Measurements from ENCODE around the gene POLR2J.

POLR2J gene

DNA sequence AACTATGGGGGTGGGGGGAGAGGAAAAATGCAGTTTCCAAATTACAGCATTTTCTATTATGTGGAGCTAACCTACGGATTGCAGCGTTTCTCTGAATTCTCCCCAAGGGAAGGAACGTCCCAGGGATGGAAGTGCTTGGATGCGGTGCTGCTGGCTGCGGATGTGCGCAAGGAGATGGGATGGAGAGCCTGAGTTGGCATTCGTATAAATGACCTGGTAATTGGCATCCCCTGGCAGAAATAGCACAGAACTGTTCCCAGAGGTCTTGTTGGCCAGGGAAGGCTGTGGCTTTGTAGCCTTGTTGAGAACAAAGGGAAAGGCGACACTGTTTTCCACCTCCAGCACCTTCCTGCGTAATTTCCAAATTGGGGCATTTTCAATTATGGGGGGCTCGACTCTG, 42.6 kb downstream of the POLR2J start:
- no peak for TF ChIP-seq CTCF (conservative IDR thresholded peaks at IDR 0.05; ENCODE audit: low read depth, low read length)
- Histone ChIP-seq H3K79me2 (ENCODE audit: insufficient read depth, low read depth) (peaks cover 63% of the 10 kb centered on the region), H3K9ac (no peak overlapping the region), H3K4me3 (IDR thresholded peaks at IDR 0.05; ENCODE audit: insufficient read depth, low read depth, low read length) (no peak overlapping the region), H3K4me1 (ENCODE audit: low read depth, poor library complexity, severe bottlenecking) (peaks cover 80% of the 10 kb centered on the region), H3K27ac (no peak overlapping the region; the same call in 1 of the 2 replicates), H3K4me2 (peak overlapping the region; percentile 89), H2AFZ (ENCODE audit: low read depth) (no peak overlapping the region), H4K20me1 (ENCODE audit: insufficient read depth) (no peaks in the 10 kb centered on the region), H3K27me3 (ENCODE audit: insufficient read depth, low read depth) (no peaks in the 10 kb centered on the region), H3K36me3 (ENCODE audit: insufficient read depth) (peaks cover 8% of the 10 kb centered on the region; the same call in 1 of the 2 replicates)

GRCh38 chr7:102434039-102434486, 44.7 kb downstream of the POLR2J start:
- Histone ChIP-seq H3K4me3 (IDR thresholded peaks at IDR 0.05; ENCODE audit: insufficient read depth, low read depth, low read length) (peak overlapping the region; percentile 42), H3K4me1 (ENCODE audit: low read depth, poor library complexity, severe bottlenecking) (peaks cover 80% of the 10 kb centered on the region), H3K36me3 (ENCODE audit: insufficient read depth) (peaks cover 3% of the 10 kb centered on the region; the same call in 1 of the 2 replicates), H3K9ac (peak overlapping the region; percentile 88), H3K27ac (peak overlapping the region; percentile 82), H3K79me2 (ENCODE audit: insufficient read depth, low read depth) (peaks cover 59% of the 10 kb centered on the region), H4K20me1 (ENCODE audit: insufficient read depth) (no peaks in the 10 kb centered on the region), H3K4me2 (peak overlapping the region; percentile 89), H2AFZ (ENCODE audit: low read depth) (0 out of 2 replicates have a peak overlapping the region, but pooled peaks have one; percentile 34), H3K27me3 (ENCODE audit: insufficient read depth, low read depth) (no peaks in the 10 kb centered on the region)
- no peak for TF ChIP-seq CTCF (conservative IDR thresholded peaks at IDR 0.05; ENCODE audit: low read depth, low read length)

DNA sequence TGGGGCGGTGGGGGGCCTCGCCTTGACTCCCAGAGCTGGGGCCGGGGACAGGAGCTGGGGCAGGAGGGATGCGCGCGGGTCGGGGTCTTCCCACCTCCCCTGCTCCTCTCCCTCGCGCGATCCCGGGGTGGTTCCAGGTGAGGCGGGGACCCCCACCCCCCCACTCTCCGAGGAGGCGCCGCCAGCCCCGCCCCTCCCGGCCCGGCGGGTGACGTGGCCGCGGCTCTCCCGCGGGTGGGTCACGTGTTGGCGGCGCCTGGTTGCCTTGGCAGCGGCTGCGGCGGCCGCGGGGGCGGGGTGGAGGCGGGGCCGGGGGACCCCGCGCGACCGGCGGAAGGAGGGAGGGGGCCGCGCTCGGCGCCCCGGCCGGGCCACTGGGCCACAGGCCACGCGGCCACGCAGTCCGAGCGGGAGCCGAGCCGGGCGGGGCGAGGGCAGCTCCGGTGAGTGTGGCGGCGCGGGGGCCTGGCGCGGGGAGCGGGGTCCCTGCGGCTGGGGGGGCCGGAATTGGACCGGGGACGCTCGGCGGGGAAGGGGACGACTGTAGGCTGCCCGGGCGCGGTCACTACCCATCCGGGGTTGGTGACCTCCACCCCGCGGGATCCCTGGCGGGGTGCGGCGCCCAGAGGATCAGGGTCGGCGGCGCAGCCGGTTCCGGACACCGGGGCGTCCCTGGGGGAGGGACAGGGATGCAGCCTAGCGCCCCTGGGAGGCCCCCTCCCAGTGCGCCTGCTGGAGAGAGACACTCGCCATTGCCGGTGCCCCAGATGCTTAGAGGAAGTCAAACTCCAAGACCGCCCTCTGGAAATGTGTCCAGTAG, 45.3 kb downstream of the POLR2J start, which contains the start of gene ORAI2:
Gene ORAI2 (plus strand): TSS at position 357 of the 820 bp plus-strand sequence. CDS start 5,382 bp downstream, outside the sequence.
- Histone ChIP-seq H3K9ac (peak within 1 kb of the TSS; percentile 88), H3K79me2 (ENCODE audit: insufficient read depth, low read depth) (peaks cover 58% of the 10 kb centered on the region), H3K27me3 (ENCODE audit: insufficient read depth, low read depth) (no peaks in the 10 kb centered on the region), H4K20me1 (ENCODE audit: insufficient read depth) (no peaks in the 10 kb centered on the region), H3K4me3 (IDR thresholded peaks at IDR 0.05; ENCODE audit: insufficient read depth, low read depth, low read length) (peak within 1 kb of the TSS; percentile 42), H3K4me1 (ENCODE audit: low read depth, poor library complexity, severe bottlenecking) (peaks cover 80% of the 10 kb centered on the region), H3K36me3 (ENCODE audit: insufficient read depth) (peaks cover 3% of the 10 kb centered on the region; the same call in 1 of the 2 replicates), H2AFZ (ENCODE audit: low read depth) (peak within 1 kb of the TSS; percentile 34; the same call in 1 of the 2 replicates), H3K4me2 (peak within 1 kb of the TSS; percentile 90), H3K27ac (peak within 1 kb of the TSS; percentile 97)
- no peak for TF ChIP-seq CTCF (conservative IDR thresholded peaks at IDR 0.05; ENCODE audit: low read depth, low read length)

- Histone ChIP-seq H3K27ac (peak overlapping the region; percentile 97), H3K4me1 (ENCODE audit: low read depth, poor library complexity, severe bottlenecking) (peaks cover 80% of the 10 kb centered on the region), H3K27me3 (ENCODE audit: insufficient read depth, low read depth) (no peaks in the 10 kb centered on the region), H3K79me2 (ENCODE audit: insufficient read depth, low read depth) (peaks cover 58% of the 10 kb centered on the region), H3K4me3 (IDR thresholded peaks at IDR 0.05; ENCODE audit: insufficient read depth, low read depth, low read length) (no peak overlapping the region), H3K9ac (peak overlapping the region; percentile 88), H4K20me1 (ENCODE audit: insufficient read depth) (no peaks in the 10 kb centered on the region), H2AFZ (ENCODE audit: low read depth) (no peak overlapping the region), H3K4me2 (peak overlapping the region; percentile 90), H3K36me3 (ENCODE audit: insufficient read depth) (peaks cover 2% of the 10 kb centered on the region; the same call in 1 of the 2 replicates)
- no peak for TF ChIP-seq CTCF (conservative IDR thresholded peaks at IDR 0.05; ENCODE audit: low read depth, low read length)
Observed at GRCh38 chr7:102432442-102433218, 46.1 kb downstream of the POLR2J start.

Measured in KMS-11 (cell line).